HG03432 (cell line): Measurements from ENCODE around the gene SEC16A.

Experiments
- ATAC-seq: cut with Tn5 transposase; IDR thresholded peaks from one replicate; pipeline ENCODE4 v1.9.1; 2021; ENCODE audit warnings: mild to moderate bottlenecking, moderate library complexity; ENCODE audit not compliant: unreplicated experiment

The SEC16A gene

DNA sequence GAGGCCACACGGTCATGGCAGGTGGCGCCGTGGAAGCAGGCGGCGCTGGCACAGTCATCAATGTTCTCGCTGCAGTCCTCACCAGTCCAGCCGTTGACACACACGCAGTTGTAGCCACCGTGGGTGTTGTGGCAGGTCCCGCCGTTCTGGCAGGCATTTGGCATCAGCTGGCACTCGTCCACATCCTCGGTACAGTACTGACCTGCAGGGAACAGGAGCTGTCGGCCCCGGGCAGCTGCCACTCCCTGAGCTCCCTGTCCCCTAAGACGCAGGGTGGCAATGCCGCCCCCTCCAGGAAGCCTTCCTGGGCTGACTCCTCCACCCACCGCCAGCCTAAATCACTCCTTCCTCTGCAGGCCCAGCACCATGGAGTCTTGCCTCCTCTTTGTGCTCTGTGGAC, 35.8 kb upstream of the SEC16A start:
- ATAC-seq: no peak

DNA sequence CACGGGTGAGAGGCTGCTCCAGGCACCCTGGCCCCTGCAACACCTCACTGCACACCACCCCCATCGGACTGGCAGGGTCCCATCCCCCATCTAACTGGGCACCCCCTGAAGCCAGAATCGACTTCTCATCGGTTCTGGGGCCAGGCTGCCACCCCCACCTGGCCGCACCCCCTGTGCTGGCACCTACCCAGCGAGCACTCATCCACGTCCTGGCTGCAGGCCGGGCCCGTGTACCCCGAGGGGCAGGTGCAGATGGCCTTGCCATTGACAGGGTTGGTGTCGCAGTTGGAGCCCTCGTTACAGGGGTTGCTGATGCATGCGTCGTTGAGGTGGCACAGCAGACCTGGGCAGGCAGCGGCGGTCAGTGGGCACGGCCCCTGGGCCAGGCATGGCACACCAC, 35.1 kb upstream of the SEC16A start:
- ATAC-seq: no peak

DNA sequence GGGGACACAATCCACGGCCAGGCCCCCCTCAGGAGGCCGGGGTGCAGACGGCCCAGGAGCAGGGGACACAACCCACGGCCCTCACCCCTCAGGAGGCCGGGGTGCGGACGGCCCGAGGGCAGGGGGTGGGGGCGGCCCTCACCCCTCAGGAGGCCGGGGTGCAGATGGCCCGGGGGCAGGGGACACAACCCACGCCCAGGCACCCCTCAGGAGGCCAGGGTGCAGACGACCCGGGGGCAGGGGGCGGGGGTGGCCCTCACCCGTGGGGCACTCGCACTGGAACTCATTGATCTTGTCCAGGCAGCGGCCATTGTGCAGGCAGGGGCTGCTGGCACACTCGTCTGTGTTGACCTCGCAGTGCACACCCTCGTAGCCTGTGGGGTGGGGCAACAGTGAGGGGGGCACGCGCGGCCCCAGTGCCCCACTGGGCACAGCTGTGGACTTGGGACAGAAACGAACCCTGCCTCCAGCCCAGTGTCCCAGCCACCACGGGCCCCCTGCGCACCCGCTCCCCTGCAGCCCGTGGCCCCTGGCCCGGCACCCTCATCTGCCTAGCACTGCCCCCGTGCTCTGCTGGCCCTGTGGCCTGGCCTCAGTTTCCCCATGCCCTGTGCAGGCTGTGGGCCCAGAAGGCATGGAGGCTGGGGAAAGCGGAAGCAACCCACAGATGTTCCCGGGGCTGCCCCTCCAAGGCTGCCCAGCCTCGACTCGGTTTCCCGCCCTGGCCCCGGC, 34.3 kb upstream of the SEC16A start:
- ATAC-seq: no peak

DNA sequence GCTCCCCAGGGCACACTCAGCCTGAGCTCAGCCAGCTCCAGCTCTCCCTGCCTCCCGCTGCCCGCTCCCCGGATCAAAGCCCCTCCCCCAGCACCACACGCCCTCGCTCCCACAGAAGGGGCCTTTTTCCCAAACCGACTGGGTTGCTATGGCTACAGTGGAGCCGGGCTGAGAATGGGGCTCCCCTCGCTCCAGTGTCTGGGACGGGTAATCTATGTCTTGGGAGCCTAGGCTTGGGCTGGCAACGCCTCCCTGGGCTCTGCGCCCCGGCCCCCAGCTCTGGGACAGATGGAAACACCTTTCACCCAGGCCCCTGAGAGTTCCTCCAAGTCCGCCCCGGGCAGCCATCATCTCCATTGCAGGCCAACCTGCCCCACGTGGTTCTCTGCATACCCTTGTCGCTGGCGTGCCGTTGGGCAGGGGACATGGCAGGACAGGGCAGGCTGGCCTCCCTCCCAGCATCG, 33.4 kb upstream of the SEC16A start:
- no peak for ATAC-seq

DNA sequence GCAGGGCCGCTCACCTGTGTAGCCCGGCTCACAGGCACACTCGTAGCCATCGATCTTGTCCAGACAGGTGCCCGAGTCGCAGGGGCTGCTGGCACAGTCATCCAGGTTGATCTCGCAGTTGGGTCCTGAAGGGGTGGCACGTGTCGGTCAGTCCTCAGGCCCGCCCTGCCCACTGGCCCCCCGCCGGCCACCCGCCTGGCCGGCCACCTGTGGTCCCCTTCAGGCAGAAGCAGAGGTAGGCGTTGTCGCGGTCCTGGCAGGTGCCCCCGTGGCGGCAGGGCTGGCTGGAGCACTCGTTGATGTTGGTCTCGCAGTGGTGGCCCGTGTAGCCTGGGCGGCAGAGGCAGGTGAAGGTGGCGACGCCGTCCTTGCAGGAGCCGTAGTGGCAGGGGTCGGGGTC, 32.4 kb upstream of the SEC16A start:
- no peak for ATAC-seq

DNA sequence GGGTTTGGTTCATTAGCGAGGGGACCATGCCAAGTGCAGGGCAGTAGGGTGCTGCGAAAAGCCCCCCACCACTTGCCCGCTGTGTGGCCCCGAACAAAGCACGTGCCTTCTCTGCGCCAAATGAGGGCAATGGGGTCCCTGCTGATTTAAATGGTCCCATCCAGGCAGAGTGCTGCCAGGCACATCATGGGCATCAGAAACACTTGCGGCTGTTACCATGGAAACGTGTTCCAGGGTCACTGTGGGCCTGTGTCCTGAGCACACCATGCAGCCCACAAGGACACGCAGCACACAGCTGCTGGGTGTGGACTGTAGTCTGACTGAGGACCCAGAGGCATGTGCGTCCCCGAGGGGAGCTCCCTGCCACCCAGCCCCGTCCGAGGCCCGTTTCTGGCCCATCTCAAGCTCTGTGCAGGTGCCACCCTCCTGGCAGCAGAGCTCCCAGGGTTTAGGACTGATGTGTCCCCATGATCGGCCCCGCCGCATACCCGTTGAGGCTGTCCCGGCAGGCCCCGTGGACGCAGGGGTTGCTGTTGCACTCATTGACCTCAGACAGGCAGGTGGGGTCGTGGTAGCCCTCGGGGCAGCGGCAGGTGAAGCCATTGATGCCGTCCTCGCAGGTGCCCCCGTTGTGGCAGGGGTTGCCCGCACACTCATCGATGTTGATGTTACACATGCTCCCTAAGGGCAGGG, 31.3 kb upstream of the SEC16A start:
- no peak for ATAC-seq

DNA sequence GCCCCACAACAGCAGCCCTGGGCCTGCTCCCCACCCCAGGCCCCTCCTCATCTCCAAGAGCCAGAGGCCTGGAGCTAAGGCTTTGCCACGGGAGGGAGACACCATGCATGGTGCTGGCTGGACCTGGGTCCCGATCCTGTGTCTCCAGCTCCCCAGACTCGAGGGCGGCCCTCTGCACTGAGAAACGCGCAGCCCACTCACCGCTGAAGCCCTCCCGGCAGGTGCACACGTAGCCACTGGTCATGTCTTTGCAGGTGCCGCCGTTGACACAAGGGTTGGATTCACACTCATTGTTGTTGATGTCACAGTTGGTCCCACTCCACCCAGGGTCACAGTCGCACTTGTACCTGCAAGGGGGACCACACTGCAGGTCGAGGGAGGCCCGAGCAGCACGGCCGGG, 30.4 kb upstream of the SEC16A start:
- no peak for ATAC-seq

DNA sequence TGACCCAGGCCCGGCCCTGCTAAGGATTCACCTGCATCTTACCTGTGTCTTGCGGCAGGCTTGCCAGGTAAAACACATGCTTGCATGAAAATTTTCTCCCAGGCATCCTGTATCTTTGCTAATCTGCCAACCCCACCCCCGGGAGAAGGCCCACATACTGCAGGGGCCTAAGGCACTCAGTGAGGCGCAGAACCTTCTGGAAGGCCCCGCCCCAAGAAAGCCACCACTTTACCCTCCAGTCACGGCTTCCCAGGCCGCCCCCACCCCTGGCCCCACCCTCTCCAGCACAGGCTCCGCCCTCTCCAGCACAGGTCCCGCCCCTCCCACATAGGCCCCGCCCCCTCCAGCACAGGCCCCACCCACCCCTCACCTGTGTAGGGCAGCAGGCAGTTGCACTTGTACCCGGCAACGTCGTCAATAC, 29.8 kb upstream of the SEC16A start:
- ATAC-seq: no peak

DNA sequence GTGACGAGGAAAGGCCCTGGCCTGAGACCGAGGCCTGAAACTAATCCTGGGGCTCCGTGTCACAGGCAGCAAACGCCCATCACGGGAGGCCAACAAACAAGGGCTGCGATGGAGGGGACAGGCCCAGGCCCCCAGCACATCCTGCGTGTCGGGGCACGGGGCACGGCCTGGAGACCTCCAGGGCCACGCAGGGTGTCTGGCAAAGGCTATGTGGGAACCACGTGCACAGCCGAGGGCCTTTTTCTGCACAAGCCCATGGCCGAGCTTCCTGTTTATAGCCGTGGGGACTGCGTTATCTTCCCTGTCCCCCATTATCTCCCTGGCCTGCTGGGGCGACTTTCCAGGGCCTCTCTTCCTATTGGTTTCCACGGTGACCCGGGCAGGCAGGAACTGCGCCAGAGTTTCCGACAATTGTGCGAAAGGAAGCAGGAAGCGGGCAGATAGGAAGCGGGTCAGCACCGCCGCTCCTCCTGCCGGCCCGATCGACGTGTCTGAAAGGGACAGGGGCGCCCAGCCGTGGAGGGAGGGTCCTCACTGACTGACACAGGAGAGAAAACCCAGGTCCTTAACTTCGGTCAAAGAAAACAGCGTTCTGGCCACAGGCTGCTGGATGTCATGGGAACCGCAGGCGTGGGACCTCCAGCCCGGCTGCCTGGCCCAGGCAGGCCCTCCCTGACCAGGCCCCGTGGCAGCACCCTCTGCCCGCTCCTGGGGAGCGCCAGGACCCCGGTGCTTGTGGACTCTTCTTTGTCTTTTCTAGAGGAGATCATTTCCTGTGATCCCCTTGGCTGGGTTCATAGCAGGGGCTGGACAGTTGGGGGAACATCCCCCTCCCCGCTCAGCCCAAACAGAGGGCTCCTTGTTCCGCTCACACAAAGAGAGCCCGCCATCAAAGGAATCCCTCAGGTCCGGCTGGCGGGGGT, 29.1 kb upstream of the SEC16A start:
- no peak for ATAC-seq

DNA sequence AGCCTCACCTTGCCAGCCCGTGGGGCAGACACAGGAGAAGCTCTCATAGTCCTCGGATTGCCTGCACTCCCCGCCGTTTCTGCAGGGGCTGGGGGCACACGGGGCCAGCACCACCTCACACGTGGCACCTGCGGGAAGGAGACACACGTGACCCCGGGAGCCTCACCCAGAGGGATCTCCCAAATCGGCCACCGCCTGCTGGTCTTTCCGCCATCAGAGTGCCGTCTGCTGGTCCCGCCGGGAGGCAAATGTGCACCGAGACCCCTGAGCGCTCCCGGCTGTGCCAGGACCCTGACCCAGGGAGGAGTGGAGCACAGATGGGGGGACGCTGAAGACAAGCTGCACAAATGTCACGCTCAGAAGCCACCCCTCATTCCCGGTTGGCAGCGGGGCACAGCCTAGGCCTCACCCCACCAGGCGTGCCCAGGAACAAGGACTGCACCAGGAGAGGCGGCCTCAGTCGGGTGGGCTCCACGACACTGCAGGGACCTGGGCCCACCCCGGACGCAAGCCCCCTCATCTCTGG, 28.4 kb upstream of the SEC16A start:
- no peak for ATAC-seq

DNA sequence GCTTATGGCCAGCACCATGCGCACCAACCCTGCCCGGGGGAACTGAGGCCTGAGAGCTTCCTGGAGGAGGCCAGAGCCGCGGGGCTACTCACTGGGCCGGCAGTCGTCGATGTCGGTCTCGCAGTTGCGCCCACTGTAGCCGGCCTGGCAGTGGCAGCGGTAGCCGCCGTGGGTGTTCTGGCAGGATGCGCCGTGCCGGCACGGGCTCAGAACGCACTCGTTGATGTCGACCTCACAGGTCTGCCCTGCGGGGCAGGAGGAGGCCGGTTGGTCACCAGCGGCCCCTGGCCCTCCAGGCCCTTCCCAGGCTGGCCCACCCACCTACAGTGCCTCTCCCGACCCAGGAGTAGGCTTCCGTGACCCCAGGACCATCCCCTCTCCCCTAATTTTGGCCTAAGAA, 27.7 kb upstream of the SEC16A start:
- ATAC-seq: no peak

DNA sequence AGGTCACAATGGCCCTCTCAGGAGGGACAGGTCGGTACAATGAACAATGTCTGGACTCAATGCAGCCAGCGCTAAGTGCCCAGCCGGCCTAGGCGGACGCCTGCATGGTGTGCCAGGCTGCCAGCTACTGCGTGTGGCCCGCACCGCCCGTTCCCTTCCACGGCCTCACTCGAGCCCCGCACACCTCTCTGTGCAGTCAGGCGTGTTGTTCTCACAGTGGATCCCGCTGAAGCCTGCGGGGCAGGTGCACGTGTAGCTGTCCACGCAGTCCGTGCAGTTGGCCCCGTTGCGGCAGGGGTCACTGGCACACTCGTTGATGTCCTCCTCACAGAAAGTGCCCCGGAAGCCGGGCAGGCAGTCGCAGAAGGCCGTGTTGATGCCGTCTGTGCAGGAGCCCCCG, 26.7 kb upstream of the SEC16A start:
- no peak for ATAC-seq

DNA sequence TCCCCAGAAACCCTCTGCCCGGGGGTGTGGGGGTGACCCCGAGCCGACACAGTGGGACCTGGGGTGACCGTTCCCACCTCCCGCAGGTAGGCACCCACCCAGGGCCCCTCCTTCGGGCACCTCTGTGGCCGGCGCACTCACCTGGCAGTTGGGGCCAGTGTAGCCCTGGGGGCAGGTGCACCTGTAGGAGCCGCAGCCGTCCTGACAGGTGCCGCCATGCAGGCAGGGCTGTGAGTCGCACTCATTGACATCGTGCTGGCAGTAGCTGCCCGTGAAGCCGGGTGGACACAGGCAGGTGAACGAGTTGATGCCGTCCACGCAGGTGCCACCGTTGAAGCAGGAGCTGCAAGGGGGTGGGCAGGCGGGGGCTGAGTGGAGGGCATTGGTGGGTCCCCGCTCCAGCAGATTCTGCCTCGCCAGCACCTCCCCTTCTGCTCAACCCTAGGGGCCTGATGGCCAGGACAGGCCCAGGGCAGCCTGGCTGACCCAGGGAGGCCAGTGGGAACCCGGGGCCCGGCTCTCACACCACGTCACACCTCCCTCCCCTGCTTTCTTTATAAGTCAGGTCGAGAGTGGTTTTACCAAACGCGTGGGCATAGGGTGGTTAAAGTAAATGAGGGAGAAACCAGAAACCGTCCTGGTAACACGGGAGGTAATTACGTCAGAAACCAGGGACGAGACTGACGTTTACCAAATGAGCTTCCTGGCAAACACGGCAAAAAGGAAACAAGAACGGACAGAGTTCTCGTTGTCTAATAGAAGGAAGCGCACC, 26.1 kb upstream of the SEC16A start:
- no peak for ATAC-seq

DNA sequence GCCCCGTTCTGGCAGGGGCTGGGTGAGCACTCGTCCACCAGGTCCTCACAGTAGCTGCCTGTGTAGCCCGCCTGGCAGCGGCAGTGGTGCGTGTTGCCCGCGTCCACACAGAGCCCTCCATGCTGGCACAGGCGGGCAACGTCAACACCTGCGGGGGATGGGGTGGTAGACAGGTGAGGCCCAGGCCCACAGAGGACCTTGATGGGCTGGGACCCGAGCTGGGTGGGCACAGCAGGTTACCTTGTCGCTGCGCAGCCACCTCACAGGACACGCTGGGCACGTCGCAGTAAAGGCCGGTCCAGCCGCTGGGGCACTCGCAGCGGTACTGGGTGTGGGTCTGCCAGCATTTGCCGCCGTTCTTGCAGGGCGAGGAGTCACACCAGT, 25.1 kb upstream of the SEC16A start:
- no peak for ATAC-seq

DNA sequence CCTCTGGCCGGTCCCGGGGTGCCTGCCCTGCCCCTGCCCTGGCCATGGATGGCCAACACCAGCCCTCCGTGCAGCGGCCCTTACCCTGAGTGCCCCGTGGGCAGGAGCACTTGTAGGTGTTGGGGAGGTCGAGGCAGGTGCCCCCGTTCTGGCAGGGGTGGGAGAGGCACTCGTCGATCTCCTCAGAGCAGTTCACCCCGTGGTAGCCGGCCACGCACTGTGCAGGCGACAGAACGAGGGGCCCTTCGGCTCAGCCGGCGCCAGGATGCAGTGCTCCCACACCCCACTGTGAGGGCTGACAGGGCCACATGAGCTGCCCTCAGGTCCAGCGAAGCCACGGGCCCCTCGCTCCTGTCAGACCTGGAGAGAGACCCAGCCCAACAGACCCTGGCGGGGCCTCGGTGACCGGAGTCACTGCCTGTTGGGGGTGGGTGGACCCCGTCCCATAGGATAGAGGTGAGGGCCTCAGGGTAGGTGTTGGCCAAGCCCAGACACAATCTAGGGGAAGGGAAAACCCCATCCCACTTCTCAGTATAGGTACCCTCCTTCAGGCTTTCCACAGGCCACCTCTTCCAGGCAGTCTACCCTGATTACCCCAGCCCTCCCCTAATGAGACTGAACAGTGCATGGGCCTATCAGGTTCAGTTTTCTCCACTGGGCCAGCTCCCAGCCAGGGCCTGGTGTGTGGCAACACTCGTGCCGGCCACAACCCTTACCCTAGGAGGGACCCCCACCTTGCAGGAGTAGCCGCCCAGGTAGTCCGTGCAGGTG, 24.6 kb upstream of the SEC16A start:
- no peak for ATAC-seq

DNA sequence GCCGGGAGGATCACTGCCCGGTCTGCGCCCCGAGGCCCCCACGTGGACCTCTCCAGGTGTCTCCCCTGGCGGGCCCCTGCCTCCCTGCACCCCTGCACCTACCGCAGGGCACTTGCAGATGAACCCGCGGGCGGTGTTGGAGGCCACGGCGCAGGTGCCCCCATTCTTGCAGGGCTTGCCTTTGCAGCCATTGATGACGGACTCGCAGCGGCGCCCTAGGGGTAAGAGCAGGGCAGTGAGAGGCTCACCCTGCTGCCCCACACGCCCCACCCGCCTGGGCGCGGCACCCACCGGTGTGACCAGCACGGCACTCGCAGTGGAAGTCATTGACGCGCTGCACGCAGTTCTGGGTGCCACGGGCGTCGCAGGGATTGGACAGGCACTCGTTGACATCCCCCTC, 23.6 kb upstream of the SEC16A start:
- no peak for ATAC-seq

DNA sequence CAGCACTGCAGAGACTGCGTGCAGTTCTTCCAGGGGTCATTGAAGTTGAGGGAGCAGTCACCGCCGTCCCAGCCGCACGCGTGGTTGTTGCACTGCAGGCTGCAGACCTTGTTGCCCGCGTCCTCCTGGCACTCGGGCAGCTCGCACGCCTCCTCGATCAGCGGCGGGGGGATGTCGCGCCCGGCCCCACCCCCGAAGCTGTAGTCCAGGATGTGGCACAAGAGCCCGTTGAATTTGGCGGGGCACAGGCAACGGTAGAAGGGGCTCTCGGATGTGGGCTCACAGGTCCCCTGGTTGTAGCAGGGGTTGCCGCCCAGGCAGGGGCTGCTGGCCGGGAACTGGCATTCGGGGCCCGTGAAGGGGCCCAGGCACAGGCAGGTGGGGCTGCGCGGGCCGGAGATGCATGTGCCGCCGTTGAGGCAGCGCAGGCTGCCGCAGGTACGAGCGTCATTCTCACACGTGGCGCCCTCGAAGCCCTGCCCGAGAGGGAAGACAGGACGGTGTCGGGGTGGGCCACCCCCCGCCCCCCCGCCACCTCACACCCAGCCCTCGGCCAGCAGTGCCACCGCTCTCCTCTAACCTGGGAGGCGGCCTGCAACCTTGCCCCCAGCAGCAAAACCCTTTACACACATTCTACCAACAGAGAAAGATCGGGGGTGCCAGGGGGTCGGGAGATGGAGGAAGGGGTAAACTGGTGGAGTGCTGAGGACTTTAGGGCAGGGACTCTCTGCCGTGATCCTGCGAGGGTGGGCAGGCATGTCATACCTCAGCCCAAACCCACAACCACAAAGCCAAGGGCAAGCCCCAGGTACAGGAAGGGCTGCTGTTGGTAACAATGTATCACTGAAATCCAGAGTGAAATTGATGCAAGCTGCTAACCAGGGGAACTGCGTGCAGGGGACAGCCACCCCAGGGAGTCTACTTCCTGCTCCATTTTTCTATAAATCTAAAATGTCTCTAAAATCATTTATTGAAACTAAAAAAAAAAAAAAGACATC, 22.9 kb upstream of the SEC16A start:
- no peak for ATAC-seq

DNA sequence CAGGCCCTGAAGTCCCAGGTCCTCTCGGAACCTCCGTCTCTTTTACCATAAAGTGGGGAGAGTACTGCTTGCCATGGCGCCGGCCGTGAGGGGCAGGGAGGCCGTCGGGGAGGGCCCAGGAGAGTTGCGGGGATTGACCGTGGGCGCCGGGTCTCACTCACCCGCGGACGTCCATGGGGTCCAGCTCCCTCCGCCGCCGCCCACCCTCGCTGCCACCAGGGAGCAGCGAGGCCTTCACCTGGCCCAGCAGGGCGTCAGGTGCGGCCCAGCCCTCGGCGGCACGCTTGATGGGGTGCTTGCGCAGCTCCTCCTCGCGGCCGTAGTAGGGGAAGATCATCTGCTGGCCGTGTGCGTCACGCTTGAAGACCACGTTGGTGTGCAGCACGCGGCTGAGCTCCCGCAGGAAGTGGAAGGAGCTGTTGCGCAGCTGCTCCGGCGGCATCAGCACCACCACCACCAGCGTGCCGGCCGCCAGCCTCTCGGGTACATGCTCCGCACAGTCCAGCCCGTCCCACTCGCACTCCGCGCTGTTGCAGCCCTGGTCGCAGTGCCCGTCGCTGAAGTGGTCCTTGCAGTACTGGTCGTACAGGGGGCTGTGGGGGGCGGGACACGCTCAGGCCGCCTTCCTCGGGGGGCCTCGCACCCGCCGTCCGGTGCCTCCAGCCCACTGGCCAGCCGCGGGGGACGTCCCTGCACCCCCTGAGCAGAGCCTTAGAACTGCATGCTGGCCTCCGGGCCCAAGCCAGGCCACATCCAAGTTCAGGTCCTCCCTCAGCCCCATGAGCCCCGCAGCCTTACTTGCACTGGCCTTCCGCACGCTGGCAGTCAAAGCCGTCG, 21.9 kb upstream of the SEC16A start:
- ATAC-seq: no peak
